Stimulated activated CD4-positive, alpha-beta T cell treated with anti-CD3 and anti-CD28 coated beads, Interleukin-2, amount 100 ng/mL, for 24 hours (primary cell): Measurements from ENCODE around the gene TNFRSF9.
"Not testable (repeated sequence)": the region's sequence is repeated elsewhere in the genome, so short reads cannot be mapped to it uniquely, and the experiment has no call there.

Experiments used
- DNase-seq, 2 donors: peaks; one replicate each; pipeline ENCODE4 v3.0.0-alpha.2; 2020

The TNFRSF9 gene

GRCh38 chr1:7960867-7961215, 20.2 kb upstream of the TNFRSF9 start:
- DNase-seq = no peak

- DNase-seq = no peak
Observed at GRCh38 chr1:7960165-7960564, 19.5 kb upstream of the TNFRSF9 start.

- no peak for DNase-seq
Observed at GRCh38 chr1:7956218-7957032, 15.8 kb upstream of the TNFRSF9 start.

GRCh38 chr1:7954683-7955082, 14.0 kb upstream of the TNFRSF9 start:
- no peak for DNase-seq

- peak; percentile 84 to 91 for DNase-seq
Observed at GRCh38 chr1:7953850-7954609, 13.4 kb upstream of the TNFRSF9 start.

- DNase-seq = not testable (repeated sequence)
Observed at GRCh38 chr1:7952791-7953190, 12.2 kb upstream of the TNFRSF9 start.

- peak in 1 of 2 donors; percentile 35 for DNase-seq
Observed at GRCh38 chr1:7948960-7949359, 8.3 kb upstream of the TNFRSF9 start.

GRCh38 chr1:7943251-7943650, 2.6 kb upstream of the TNFRSF9 start:
- no peak for DNase-seq

- DNase-seq = peak; percentile 42 to 48
Observed at GRCh38 chr1:7942214-7942921, 1.7 kb upstream of the TNFRSF9 start.

GRCh38 chr1:7941437-7941793, 776 bp upstream of the TNFRSF9 start:
- no peak for DNase-seq

- no peak for DNase-seq
Observed at GRCh38 chr1:7940034-7940433, 605 bp downstream of the TNFRSF9 start.

- DNase-seq = no peak
Observed at GRCh38 chr1:7938070-7938469, 2.6 kb downstream of the TNFRSF9 start.

GRCh38 chr1:7932524-7933138, 8.0 kb downstream of the TNFRSF9 start:
- no peak for DNase-seq

- DNase-seq = no peak
Observed at GRCh38 chr1:7931446-7931812, 9.2 kb downstream of the TNFRSF9 start.

- peak in 1 of 2 donors; percentile 33 for DNase-seq
Observed at GRCh38 chr1:7930645-7931445, 9.8 kb downstream of the TNFRSF9 start.

- DNase-seq = no peak
Observed at GRCh38 chr1:7929637-7930036, 11.0 kb downstream of the TNFRSF9 start.

- DNase-seq = no peak
Observed at GRCh38 chr1:7928247-7928646, 12.4 kb downstream of the TNFRSF9 start.

- not testable (repeated sequence) for DNase-seq
Observed at GRCh38 chr1:7927061-7927460, 13.6 kb downstream of the TNFRSF9 start.

GRCh38 chr1:7922301-7922700, 18.3 kb downstream of the TNFRSF9 start:
- DNase-seq = no peak

- DNase-seq = no peak
Observed at GRCh38 chr1:7921796-7922195, 18.8 kb downstream of the TNFRSF9 start.

GRCh38 chr1:7919880-7920279, 20.8 kb downstream of the TNFRSF9 start:
- DNase-seq = no peak

GRCh38 chr1:7917971-7918370, 22.7 kb downstream of the TNFRSF9 start:
- DNase-seq = not testable (repeated sequence)

GRCh38 chr1:7916501-7916830, 24.2 kb downstream of the TNFRSF9 start:
- DNase-seq = no peak
